Endothelial cell of umbilical vein (primary cell): ENCODE results near the gene PLEKHD1.

Experiments
- EZH2 ChIP-seq: IDR thresholded peaks from 2 replicates; pipeline ENCODE4 v1.6.1; 2012; ENCODE audit warnings: borderline replicate concordance, low read depth, mild to moderate bottlenecking, moderate library complexity, low read length, inconsistent platforms; ENCODE audit not compliant: severe bottlenecking
- GATA2 ChIP-seq: IDR thresholded peaks from 2 replicates; pipeline ENCODE4 v1.7.0; 2011; ENCODE audit warnings: low read depth, mild to moderate bottlenecking, moderate library complexity, mixed read lengths, low read length; ENCODE audit not compliant: insufficient read length, insufficient read depth
- JUN ChIP-seq: IDR thresholded peaks from 2 replicates; pipeline ENCODE4 v1.6.1; 2011; ENCODE audit warnings: borderline replicate concordance, low read depth; ENCODE audit not compliant: insufficient read length, insufficient read depth
- MYC ChIP-seq: IDR thresholded peaks from one replicate; pipeline ENCODE4 v1.6.1; 2011; ENCODE audit warnings: mild to moderate bottlenecking, low read depth, low read length
- POLR2A ChIP-seq: IDR thresholded peaks from 2 replicates; pipeline ENCODE4 v1.6.1; 2012; ENCODE audit warnings: low read depth, mild to moderate bottlenecking, control low read depth, low read length
- POLR2AphosphoS5 ChIP-seq: IDR thresholded peaks from 2 replicates; pipeline ENCODE4 v1.6.1; 2012; ENCODE audit warnings: low read depth, mild to moderate bottlenecking, control low read depth, low read length, moderate library complexity; ENCODE audit not compliant: insufficient read depth
- TF ChIP-seq, protein P1 (sequence below), 2 donors: IDR thresholded peaks; 1 replicate in 1 of 2; 2 replicates in 1 of 2; pipeline ENCODE4 v1.5.1; 2011; ENCODE audit warnings: low read length in 2 of 2, mild to moderate bottlenecking in 2 of 2, moderate library complexity in 2 of 2, control low read depth in 1 of 2, inconsistent platforms in 1 of 2, low read depth in 1 of 2; ENCODE audit not compliant: insufficient read depth in 1 of 2; ENCODE audit errors: extremely low read depth in 1 of 2
- TF ChIP-seq, protein P2 (sequence below): IDR thresholded peaks from 2 replicates; pipeline ENCODE4 v1.6.1; 2011; ENCODE audit not compliant: insufficient read depth, insufficient read length

DNA sequence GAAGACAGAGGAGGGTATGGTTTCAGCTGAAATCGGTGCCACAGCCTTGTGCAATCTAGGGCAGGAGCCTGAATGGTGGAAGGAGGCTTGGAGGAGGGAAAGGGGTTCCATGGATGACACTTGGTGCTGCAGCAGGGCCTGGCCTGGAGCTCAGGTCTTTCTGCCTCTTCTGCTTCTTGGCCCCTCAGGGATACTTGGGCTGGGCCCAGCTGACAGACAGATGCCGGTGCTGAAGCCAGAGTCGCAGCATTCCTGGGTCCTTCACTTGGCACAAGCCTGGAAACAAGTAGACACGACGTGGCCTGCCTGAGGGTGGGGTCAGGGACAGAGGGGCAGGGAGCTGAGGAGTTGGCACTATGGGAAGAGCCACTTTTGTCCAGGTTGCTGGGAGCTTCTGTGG lies 4.4 kb upstream of the PLEKHD1 start:
- TF ChIP-seq POLR2AphosphoS5 (no peak), EZH2 (no peak), GATA2 (no peak), MYC (no peak), POLR2A (no peak), JUN (no peak)
- TF ChIP-seq, protein P1, sequence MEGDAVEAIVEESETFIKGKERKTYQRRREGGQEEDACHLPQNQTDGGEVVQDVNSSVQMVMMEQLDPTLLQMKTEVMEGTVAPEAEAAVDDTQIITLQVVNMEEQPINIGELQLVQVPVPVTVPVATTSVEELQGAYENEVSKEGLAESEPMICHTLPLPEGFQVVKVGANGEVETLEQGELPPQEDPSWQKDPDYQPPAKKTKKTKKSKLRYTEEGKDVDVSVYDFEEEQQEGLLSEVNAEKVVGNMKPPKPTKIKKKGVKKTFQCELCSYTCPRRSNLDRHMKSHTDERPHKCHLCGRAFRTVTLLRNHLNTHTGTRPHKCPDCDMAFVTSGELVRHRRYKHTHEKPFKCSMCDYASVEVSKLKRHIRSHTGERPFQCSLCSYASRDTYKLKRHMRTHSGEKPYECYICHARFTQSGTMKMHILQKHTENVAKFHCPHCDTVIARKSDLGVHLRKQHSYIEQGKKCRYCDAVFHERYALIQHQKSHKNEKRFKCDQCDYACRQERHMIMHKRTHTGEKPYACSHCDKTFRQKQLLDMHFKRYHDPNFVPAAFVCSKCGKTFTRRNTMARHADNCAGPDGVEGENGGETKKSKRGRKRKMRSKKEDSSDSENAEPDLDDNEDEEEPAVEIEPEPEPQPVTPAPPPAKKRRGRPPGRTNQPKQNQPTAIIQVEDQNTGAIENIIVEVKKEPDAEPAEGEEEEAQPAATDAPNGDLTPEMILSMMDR (IDR thresholded peaks at IDR 0.05; ENCODE audit: extremely low read depth in 1 of 2, insufficient read depth in 1 of 2, low read depth in 1 of 2, low read length in 2 of 2), result no peak
- TF ChIP-seq, protein P2, sequence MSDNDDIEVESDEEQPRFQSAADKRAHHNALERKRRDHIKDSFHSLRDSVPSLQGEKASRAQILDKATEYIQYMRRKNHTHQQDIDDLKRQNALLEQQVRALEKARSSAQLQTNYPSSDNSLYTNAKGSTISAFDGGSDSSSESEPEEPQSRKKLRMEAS, result no peak
